NCI-H2171 (cell line): ENCODE data around the gene KIF26A.

Experiments used
- DNase-seq: peaks from one replicate; lab custom pipeline; 2025; lab: John Stamatoyannopoulos, UW

Gene KIF26A

GRCh38 chr14:104112609-104113571 lies 25.5 kb upstream of the KIF26A start:
- DNase-seq, result no peak

GRCh38 chr14:104113631-104114420 lies 24.6 kb upstream of the KIF26A start:
- DNase-seq, result no peak

GRCh38 chr14:104114421-104115130 lies 23.8 kb upstream of the KIF26A start:
- DNase-seq, result no peak

GRCh38 chr14:104115131-104115600 lies 23.2 kb upstream of the KIF26A start:
- no peak for DNase-seq

GRCh38 chr14:104115691-104116287 lies 22.6 kb upstream of the KIF26A start:
- DNase-seq, result no peak

GRCh38 chr14:104116288-104116755 lies 22.1 kb upstream of the KIF26A start:
- DNase-seq, result no peak

- DNase-seq, result no peak
These were observed 21.5 kb upstream of the KIF26A start for GRCh38 chr14:104116756-104117340.

GRCh38 chr14:104117341-104118005 lies 20.9 kb upstream of the KIF26A start:
- DNase-seq, result no peak

GRCh38 chr14:104118006-104118844 lies 20.2 kb upstream of the KIF26A start:
- no peak for DNase-seq

- no peak for DNase-seq
These were observed 19.3 kb upstream of the KIF26A start for GRCh38 chr14:104119119-104119487.

GRCh38 chr14:104119488-104120251 lies 18.7 kb upstream of the KIF26A start:
- DNase-seq, result no peak

GRCh38 chr14:104120281-104120741 lies 18.1 kb upstream of the KIF26A start:
- DNase-seq, result no peak

- no peak for DNase-seq
These were observed 17.2 kb upstream of the KIF26A start for GRCh38 chr14:104121142-104121541.

- no peak for DNase-seq
These were observed 14.5 kb upstream of the KIF26A start for GRCh38 chr14:104123879-104124278.

GRCh38 chr14:104125011-104125410 lies 13.4 kb upstream of the KIF26A start:
- no peak for DNase-seq

- no peak for DNase-seq
These were observed 11.6 kb upstream of the KIF26A start for GRCh38 chr14:104126753-104127152.

GRCh38 chr14:104128981-104129380 lies 9.4 kb upstream of the KIF26A start:
- DNase-seq, result no peak

GRCh38 chr14:104129556-104129955 lies 8.8 kb upstream of the KIF26A start:
- no peak for DNase-seq
